Medulla oblongata (tissue), 1 donor: ENCODE results near the gene C1QB.
A peak's percentile ranks its signal among the peaks of the same experiment; 100 is the strongest.

Experiments used
- DNase-seq: peaks from one replicate; pipeline ENCODE4 v3.0.0-alpha.2; 2015; ENCODE audit errors: extremely low spot score

Gene C1QB, protein sequence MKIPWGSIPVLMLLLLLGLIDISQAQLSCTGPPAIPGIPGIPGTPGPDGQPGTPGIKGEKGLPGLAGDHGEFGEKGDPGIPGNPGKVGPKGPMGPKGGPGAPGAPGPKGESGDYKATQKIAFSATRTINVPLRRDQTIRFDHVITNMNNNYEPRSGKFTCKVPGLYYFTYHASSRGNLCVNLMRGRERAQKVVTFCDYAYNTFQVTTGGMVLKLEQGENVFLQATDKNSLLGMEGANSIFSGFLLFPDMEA

GRCh38 chr1:22652881-22653316, at the start of gene C1QB:
Gene C1QB (plus strand): TSS chr1:22653236. CDS start chr1:22659463, 6,227 bp downstream.
- peak; percentile 83 for DNase-seq

- no peak for DNase-seq
Observed at GRCh38 chr1:22606161-22606560, 46.9 kb upstream of the C1QB start.

DNA sequence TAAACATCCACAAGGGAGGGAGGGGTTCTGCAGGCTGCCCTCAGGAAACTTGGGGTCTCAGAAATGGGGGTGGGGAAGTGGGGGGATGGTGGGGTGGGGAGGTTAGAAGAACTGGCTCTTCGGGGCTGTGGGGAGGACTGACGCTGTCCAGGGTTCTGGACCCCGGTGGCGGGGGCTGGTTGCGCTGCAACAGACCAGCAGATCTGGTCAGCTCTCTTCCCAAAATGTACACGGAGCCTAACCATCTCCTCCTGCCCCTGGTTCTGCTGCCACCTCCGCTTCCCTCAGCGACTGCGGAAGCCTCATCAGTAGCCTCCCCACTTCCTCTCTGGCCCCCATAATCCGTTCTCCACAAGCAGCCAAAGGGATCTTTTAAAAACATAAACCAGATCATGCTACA, 45.9 kb upstream of the C1QB start:
- no peak for DNase-seq

GRCh38 chr1:22608361-22608760, 44.7 kb upstream of the C1QB start:
- no peak for DNase-seq

DNA sequence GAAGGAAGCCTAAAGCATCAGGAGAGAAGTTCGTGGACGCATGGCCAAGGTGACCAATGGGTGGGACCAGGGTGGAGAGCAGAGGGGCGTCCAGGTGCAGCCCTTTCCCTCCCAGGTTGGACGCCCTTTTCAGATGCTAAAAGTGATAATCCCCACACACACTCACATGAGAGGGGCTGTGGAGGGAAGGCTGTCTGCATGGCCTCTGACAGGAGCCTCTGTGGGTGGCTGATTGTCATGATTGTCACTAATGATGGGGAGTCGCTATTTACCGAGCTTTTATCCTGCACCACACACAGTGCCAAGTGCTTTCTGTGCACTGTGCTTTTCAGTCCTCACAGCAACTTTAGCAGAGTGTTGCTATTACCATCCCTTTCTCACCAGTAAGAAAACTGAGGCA, 43.7 kb upstream of the C1QB start:
- no peak for DNase-seq

GRCh38 chr1:22611530-22611947, 41.5 kb upstream of the C1QB start:
- DNase-seq: peak; percentile 7

- no peak for DNase-seq
Observed at GRCh38 chr1:22612671-22613571, 40.1 kb upstream of the C1QB start.

DNA sequence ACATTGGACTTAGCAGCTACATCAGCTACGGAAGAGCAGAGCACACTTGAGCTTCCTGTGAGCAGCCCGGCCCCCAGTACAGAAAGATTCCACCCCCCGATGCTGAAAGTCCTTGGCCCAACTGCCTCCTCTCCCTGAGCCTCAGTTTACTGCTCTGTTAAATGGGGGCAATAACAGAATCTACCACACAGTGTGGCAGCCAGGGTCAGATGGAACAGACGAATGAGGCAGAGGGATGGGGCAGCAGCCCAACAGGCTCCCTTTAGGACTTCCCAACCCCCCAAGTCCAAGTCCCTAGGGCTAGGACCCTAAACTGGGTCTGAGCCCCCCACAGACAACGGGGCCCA, 39.5 kb upstream of the C1QB start:
- no peak for DNase-seq

GRCh38 chr1:22613951-22614350, 39.1 kb upstream of the C1QB start:
- DNase-seq: no peak

DNA sequence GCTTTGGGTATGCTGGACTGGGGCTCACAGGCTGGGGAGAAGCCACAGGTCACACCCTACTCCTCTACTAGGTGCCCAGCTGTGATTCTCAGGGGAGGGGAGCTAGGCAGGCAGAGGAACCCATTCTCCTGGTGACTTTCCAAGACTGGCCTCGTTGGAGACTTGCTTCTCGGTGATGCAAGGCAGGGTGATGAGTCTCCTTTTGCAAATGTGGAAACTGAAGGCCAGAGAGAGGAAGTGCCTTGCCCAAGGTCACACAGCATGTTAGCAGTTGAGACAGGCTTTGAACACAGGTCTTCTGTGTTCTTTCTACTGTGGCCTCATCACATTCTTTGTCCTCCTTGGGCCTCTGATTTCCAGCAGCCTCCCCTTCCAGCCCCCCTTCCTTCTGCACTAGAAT, 37.1 kb upstream of the C1QB start:
- no peak for DNase-seq

GRCh38 chr1:22616571-22616970, 36.5 kb upstream of the C1QB start:
- no peak for DNase-seq

- no peak for DNase-seq
Observed at GRCh38 chr1:22618056-22618455, 35.0 kb upstream of the C1QB start.

DNA sequence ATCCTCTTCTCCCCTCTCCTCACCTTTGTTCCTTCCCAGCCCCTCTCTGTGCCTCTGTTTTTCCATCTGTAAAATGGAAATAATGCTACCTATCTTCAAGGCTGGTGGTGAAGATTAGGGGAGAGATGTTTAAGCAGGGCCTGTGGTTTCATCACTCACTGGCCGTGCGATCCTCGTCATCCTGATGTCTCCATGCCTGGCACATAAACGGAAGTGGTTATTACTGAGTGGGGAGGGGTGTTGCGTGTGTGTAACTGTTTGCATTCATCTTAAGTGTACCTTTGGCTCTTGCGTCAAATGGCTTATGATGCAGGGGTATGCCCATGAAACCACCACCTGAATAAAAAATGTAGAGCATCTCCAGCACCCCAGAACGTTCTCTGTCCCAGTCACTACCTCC, 33.8 kb upstream of the C1QB start:
- no peak for DNase-seq

DNA sequence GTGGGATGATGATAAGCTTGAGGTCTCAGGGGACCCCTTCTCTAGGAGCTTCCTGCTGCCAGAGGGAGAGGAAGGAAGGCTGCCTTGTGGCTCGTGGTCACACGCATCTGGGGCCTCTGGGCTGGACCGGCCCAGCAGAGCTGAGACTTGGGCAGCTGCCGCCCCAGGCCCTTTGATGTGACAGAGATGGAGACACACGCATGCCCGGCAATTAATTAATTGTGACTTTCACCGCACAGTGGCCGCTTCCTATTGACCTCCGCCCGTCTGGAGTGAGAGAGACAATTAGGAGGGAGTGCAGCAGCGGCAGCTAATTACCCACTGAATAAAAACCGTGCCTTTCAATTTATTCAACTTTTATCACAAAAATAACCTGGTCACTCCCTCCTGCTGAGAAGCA, 33.2 kb upstream of the C1QB start:
- no peak for DNase-seq

- no peak for DNase-seq
Observed at GRCh38 chr1:22621761-22622160, 31.3 kb upstream of the C1QB start.

DNA sequence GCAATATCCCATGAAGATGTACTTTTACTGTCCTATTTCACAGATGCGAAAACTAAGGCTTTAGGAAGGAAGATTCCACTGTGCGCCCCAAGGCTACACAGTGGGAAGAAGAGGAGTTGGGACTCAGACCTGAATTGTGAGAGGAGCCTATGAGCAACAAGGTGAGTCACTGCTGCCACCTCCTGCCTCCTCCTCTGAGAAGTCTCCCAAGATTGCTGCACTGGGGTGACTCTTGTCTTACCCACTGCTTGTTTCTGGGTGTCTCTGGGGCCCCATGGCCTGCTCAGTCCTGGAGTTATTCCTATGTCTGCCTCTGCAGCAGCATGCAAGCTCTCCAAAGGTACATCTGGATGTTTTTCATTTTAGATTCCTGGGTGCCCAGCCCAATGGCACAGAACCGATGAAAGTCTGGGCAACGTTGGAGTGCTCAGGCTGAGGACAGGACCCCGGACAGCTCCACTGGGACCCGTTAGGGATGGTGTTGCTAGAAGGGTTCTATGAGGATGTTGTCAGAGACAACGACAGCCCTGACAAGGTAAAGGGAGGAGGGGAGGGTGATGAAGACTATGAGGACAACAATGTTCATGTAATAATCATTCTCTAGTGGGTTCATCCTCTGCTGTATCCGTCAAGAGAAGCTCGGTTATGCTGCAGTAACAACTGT, 27.6 kb upstream of the C1QB start:
- no peak for DNase-seq

DNA sequence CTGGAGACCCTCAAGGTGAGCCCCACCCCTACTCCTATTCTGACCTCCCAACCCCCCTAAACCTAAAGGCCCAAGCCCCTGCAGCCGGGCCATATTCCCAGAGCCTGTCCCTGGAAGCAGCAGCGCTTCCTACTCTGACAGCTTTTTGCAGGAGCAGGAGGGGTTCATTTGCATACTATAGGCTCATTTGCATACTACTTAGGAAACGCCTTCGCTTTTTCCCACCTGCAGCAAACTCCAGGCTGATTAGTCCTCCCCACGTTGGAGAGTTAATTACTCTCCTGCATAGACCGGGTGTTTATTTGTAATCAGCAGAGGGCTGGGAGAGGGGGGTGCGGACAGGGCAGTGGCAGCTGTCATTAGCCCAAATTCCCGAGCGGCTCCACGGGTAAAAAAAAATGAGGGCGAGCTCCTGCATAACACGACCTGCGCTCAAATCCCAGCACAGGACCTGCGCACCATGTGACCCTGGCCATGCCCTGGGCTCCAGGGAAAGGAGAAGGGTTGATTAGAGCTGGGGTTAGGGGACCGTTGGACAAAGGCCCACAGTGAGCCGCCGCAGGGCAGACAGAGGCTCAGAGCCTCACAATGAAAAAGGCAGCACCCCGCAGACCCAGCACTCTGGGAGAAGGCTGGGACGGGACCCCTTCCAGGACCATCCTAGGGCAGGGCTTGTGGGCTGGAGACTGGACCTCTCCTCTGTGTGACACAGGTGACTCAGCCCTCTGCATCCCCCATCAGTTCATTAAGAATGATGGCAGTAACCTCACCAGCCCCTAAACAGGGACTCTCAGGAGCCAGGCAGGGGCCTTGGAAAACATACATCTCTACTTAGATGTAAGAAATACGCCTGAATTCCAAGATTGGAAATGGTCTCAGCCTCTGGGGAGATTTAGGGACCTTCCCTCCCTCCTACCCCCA, 26.5 kb upstream of the C1QB start:
- no peak for DNase-seq

- DNase-seq: no peak
Observed at GRCh38 chr1:22627331-22627730, 25.7 kb upstream of the C1QB start.

GRCh38 chr1:22628698-22629444, 24.2 kb upstream of the C1QB start:
- DNase-seq: no peak

- DNase-seq: no peak
Observed at GRCh38 chr1:22629886-22630285, 23.1 kb upstream of the C1QB start.
